DND-41 (cell line): ENCODE data around the gene PPT2.

Experiments used
- ATAC-seq: fragments of 200-7000 bp; cut with Tn5 transposase; 3 replicates; pipeline ENCODE4 v1.9.1; 2021; ENCODE audit warnings: low read depth; ENCODE audit not compliant: insufficient read depth
- DNase-seq: peaks from one replicate; pipeline ENCODE4 v3.0.0-alpha.2; 2020
- H2AFZ ChIP-seq: 2 replicates; pipeline ENCODE4 v1.6.0; 2012; ENCODE audit warnings: low read depth, low read length
- H3K27ac ChIP-seq: 2 replicates; pipeline ENCODE4 v1.5.1; 2012; ENCODE audit warnings: low read length, inconsistent platforms
- H3K27me3 ChIP-seq: fragments of 200-600 bp; sonication (generic); 2 replicates; pipeline ENCODE4 v1.6.0; 2012; ENCODE audit warnings: low read length, mild to moderate bottlenecking, inconsistent platforms; ENCODE audit not compliant: insufficient read depth, poor library complexity
- H3K36me3 ChIP-seq: 2 replicates; pipeline ENCODE4 v1.5.1; 2012; ENCODE audit warnings: low read length, inconsistent platforms; ENCODE audit not compliant: insufficient read depth
- H3K4me1 ChIP-seq: 2 replicates; pipeline ENCODE4 v1.5.1; 2012; ENCODE audit warnings: mild to moderate bottlenecking, low read length; ENCODE audit not compliant: insufficient read depth
- H3K4me2 ChIP-seq: 2 replicates; pipeline ENCODE4 v1.6.0; 2012; ENCODE audit warnings: mild to moderate bottlenecking, moderate library complexity, low read length, inconsistent platforms; ENCODE audit not compliant: insufficient read depth
- H3K4me3 ChIP-seq, 2 experiments: fragments of 200-600 bp in 1 of 2; shearing (Covaris generic) in 1 of 2; 2 replicates each; pipeline ENCODE4 v1.5.1; 2012 to 2016; ENCODE audit warnings: inconsistent platforms in 2 of 2, low read length in 2 of 2, mild to moderate bottlenecking in 2 of 2, low read depth in 1 of 2, moderate library complexity in 1 of 2
- H3K79me2 ChIP-seq: 2 replicates; pipeline ENCODE4 v1.6.0; 2012; ENCODE audit warnings: low read length, inconsistent platforms; ENCODE audit not compliant: insufficient read depth
- H3K9ac ChIP-seq: 2 replicates; pipeline ENCODE4 v1.6.0; 2012; ENCODE audit warnings: low read depth, mild to moderate bottlenecking, inconsistent platforms, low read length, moderate library complexity
- H3K9me3 ChIP-seq: 2 replicates; pipeline ENCODE4 v1.5.1; 2012; ENCODE audit warnings: low read length, moderate library complexity, mild to moderate bottlenecking, inconsistent platforms; ENCODE audit not compliant: insufficient read depth, severe bottlenecking
- H4K20me1 ChIP-seq: 2 replicates; pipeline ENCODE4 v1.6.0; 2012; ENCODE audit warnings: low read length; ENCODE audit not compliant: insufficient read depth
- EZH2 ChIP-seq: IDR thresholded peaks from 3 replicates; pipeline ENCODE4 v1.6.1; 2012; ENCODE audit warnings: borderline replicate concordance, low read depth, mild to moderate bottlenecking, moderate library complexity, low read length, inconsistent platforms; ENCODE audit not compliant: severe bottlenecking
- TF ChIP-seq, protein P1 (sequence below): IDR thresholded peaks from 2 replicates; pipeline ENCODE4 v1.5.1; 2012; ENCODE audit warnings: borderline replicate concordance, low read length, moderate library complexity, mild to moderate bottlenecking; ENCODE audit not compliant: poor library complexity, severe bottlenecking; ENCODE audit errors: extremely low read depth

PPT2 gene

DNA sequence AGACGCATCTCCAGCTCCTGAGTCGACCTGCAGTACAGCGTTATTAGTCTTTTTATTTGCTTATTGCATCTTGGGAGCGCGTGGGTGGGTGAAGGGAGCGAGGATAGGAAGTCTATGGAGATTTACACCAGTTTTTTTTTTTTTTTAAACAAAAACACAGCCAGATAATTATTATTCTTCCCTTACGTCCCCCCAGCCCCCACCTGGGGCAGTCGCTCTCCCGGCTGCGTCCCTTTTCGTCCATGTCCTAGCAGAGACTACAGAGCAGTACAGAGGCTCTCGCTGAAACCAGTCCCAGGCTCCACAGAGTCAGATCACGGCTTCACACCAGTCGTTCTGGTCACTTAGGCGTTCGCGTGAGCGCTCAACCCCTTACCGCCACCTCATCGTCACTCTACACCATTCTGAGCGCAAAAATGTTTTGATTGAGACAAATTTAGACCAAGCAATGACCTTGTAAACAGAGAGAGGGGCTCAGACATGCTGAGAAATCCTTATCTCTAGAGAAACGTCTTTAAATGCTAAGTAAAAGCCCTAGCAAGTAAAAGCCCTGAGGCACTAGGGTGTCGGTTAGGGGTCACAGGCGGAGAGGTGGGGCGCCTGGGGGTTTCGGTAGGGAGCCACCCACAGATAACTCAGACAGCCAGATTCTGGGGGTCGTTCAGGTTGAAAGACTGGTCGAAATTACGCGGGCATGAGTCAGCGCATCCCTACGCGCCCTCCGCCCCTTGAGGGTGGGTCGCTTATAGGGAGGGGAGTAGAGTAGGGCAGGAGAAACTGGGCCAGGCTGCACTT, 975 bp upstream of the PPT2 start:
- Histone ChIP-seq H3K4me2 (peak overlapping the region; percentile 70), H3K36me3 (peaks cover 27% of the 10 kb centered on the region), H3K4me1 (peaks cover 25% of the 10 kb centered on the region), H3K9me3 (no peaks in the 10 kb centered on the region), H4K20me1 (peaks cover 9% of the 10 kb centered on the region; the same call in 1 of the 2 replicates), H3K27ac (peak overlapping the region; percentile 83), H3K27me3 (no peaks in the 10 kb centered on the region), H2AFZ (peak overlapping the region; percentile 96), H3K79me2 (peaks cover 23% of the 10 kb centered on the region), H3K9ac (peak overlapping the region; percentile 71), H3K4me3 (peak overlapping the region; percentile 61 to 77; a peak in 3 of 4 replicates)
- no peak for DNase-seq
- TF ChIP-seq EZH2, result no peak
- TF ChIP-seq, protein P1, sequence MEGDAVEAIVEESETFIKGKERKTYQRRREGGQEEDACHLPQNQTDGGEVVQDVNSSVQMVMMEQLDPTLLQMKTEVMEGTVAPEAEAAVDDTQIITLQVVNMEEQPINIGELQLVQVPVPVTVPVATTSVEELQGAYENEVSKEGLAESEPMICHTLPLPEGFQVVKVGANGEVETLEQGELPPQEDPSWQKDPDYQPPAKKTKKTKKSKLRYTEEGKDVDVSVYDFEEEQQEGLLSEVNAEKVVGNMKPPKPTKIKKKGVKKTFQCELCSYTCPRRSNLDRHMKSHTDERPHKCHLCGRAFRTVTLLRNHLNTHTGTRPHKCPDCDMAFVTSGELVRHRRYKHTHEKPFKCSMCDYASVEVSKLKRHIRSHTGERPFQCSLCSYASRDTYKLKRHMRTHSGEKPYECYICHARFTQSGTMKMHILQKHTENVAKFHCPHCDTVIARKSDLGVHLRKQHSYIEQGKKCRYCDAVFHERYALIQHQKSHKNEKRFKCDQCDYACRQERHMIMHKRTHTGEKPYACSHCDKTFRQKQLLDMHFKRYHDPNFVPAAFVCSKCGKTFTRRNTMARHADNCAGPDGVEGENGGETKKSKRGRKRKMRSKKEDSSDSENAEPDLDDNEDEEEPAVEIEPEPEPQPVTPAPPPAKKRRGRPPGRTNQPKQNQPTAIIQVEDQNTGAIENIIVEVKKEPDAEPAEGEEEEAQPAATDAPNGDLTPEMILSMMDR, result no peak
- ATAC-seq, result peak; percentile 32

DNA sequence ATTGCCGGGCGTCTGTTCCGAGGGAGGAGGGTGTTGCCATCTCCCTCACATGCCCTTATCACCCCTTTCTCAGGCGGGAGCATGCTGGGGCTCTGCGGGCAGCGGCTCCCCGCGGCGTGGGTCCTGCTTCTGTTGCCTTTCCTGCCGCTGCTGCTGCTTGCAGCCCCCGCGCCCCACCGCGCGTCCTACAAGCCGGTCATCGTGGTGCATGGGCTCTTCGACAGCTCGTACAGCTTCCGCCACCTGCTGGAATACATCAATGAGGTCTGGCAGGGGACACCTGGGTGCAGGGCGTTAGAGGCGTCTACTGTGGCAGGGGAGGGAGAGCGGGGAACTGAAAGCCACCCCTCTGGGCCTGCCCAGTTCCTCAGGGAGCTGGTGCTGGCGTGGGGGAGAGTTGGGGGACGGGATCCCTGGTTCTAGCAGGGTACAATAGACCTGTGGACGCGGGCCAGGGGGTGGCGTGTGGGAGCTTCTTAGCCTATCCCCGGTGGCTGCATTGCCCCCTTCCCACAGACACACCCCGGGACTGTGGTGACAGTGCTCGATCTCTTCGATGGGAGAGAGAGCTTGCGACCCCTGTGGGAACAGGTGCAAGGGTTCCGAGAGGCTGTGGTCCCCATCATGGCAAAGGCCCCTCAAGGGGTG, 697 bp downstream of the PPT2 start:
- H3K27ac ChIP-seq, result peak overlapping the region; percentile 83
- TF ChIP-seq EZH2, result no peak
- TF ChIP-seq, protein P1, result peak; percentile 75

DNA sequence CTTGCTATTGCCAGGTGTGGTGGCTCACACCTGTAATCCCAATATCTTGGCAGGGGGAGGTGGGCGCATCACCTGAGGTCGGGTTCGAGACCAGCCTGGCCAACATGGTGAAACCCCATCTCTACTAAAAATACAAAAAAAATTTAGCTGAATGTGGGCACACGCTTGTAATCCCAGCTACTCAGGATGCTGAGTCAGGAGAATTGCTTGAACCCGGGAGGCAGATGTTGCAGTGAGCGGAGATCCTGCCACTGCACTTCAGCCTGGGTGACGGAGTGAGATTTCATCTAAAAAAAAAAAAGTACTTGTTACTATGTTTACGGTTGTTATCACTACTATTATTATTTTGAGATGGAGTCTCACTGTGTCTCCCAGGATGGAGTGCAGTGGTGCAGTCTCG, 3.0 kb downstream of the PPT2 start:
- TF ChIP-seq EZH2, result no peak
- TF ChIP-seq, protein P1, result no peak
- Histone ChIP-seq H3K9me3 (no peaks in the 10 kb centered on the region), H3K4me2 (no peak overlapping the region), H3K36me3 (peaks cover 39% of the 10 kb centered on the region), H2AFZ (no peak overlapping the region), H3K9ac (no peak overlapping the region), H3K79me2 (peaks cover 23% of the 10 kb centered on the region), H3K4me1 (peaks cover 25% of the 10 kb centered on the region), H3K27ac (no peak overlapping the region), H4K20me1 (peaks cover 9% of the 10 kb centered on the region; the same call in 1 of the 2 replicates), H3K27me3 (no peaks in the 10 kb centered on the region), H3K4me3 (no peak overlapping the region)
- DNase-seq (no peak), ATAC-seq (no peak)

More for the DNA sequence above, 697 bp downstream of the PPT2 start:
- H3K27me3 ChIP-seq, result no peaks in the 10 kb centered on the region
- H3K79me2 ChIP-seq, result peaks cover 23% of the 10 kb centered on the region
- H3K9me3 ChIP-seq, result no peaks in the 10 kb centered on the region
- peak overlapping the region; percentile 70 for H3K4me2 ChIP-seq
- DNase-seq (peak; percentile 75), ATAC-seq (peak; percentile 67)
- peak overlapping the region; percentile 96 for H2AFZ ChIP-seq
- peaks cover 9% of the 10 kb centered on the region; the same call in 1 of the 2 replicates for H4K20me1 ChIP-seq
- H3K4me3 ChIP-seq, result peak overlapping the region; percentile 61 to 77; a peak in 3 of 4 replicates
- H3K9ac ChIP-seq, result peak overlapping the region; percentile 71
- peaks cover 35% of the 10 kb centered on the region for H3K36me3 ChIP-seq
- peaks cover 25% of the 10 kb centered on the region for H3K4me1 ChIP-seq
